Calu3 (cell line): ENCODE results near the gene MAML3. TPM values are rescaled to one million over a fixed set of nuclear protein-coding genes. Genes with fewer than 3 reads are reported as not detected.

Experiments
- BruUV-seq: library from RNA; stranded (reverse); fragments of 400-500 nt; replicated peaks from 2 replicates; lab custom pipeline; 2021; lab: Mats Ljungman, UMichigan
- CTCF ChIA-PET: fragments of 300-600 bp; sonication (Branson Sonifier 250); formaldehyde crosslinking; loops from one replicate; lab custom pipeline; 2022; ENCODE audit warnings: antibody characterized with exemption; lab: Charles Lee
- DNase-seq: peaks from one replicate; pipeline ENCODE4 v3.0.0; 2022
- H3K27ac Mint-ChIP-seq: one replicate; pipeline ENCODE4 v1.8.0; 2022; ENCODE audit warnings: mixed read lengths; ENCODE audit not compliant: unreplicated experiment
- H3K27me3 Mint-ChIP-seq: one replicate; pipeline ENCODE4 v1.8.0; 2022; ENCODE audit warnings: mixed read lengths; ENCODE audit not compliant: unreplicated experiment
- H3K36me3 Mint-ChIP-seq: one replicate; pipeline ENCODE4 v1.8.0; 2022; ENCODE audit warnings: mild to moderate bottlenecking, moderate library complexity, mixed read lengths; ENCODE audit not compliant: insufficient read depth, unreplicated experiment
- H3K4me1 Mint-ChIP-seq: one replicate; pipeline ENCODE4 v1.8.0; 2022; ENCODE audit warnings: mild to moderate bottlenecking, low read depth, mixed read lengths; ENCODE audit not compliant: unreplicated experiment
- H3K4me3 Mint-ChIP-seq: one replicate; pipeline ENCODE4 v1.8.0; 2022; ENCODE audit warnings: mild to moderate bottlenecking, low read depth, moderate library complexity, mixed read lengths; ENCODE audit not compliant: unreplicated experiment
- H3K9me3 Mint-ChIP-seq: one replicate; pipeline ENCODE4 v1.8.0; 2022; ENCODE audit warnings: low read depth, mixed read lengths; ENCODE audit not compliant: unreplicated experiment
- intact Hi-C: fragments of 100-400 bp; cut with micrococcal nuclease; formaldehyde crosslinking; loops from one replicate; pipeline ENCODE4 v1.10.0; 2022; ENCODE audit not compliant: unreplicated experiment
- total RNA-seq: library from RNA; stranded (reverse); gene quantifications from 2 replicates; pipeline ENCODE4 v1.2.3, GENCODE V29; 2022
- TF ChIP-seq, protein P1 (sequence below): fragments of 200-600 bp; IDR thresholded peaks from one replicate; pipeline ENCODE4 v1.8.0; 2022; ENCODE audit warnings: antibody characterized with exemption; ENCODE audit not compliant: unreplicated experiment

MAML3 gene
- total RNA-seq, 1 experiment from 2014 or later: 4.0 TPM

DNA sequence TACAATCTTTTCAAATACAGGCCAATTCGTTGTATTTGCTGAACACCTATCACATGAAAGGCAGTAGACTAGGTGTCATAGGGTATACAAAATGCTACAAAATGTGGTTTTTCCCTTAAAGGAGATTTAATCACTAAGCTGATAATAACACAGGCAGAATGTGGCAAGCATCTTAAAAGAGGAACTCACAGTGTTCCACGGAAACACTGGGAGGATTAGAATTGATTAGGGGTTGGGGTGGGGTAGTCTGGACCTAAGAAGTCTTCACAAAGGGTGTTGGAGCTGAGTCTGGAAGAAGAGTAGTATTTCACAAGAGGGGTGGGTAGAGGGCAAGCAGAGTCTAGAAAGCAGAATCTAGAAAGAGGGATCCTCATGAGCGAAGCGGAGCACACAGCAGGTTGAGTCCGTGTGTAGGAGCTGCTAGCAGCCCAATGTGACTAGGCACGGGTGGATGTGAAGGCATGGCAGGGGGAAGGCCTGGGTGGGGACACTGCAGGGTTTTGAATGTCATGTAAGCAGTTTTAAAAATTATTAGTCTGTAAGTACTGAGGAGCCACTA, 364.8 kb downstream of the MAML3 start:
- Mint-ChIP-seq H3K4me1 (peaks cover 16% of the 10 kb centered on the region), H3K27me3 (no peaks in the 10 kb centered on the region), H3K4me3 (no peak overlapping the region), H3K36me3 (no peaks in the 10 kb centered on the region), H3K9me3 (no peaks in the 10 kb centered on the region), H3K27ac (no peak overlapping the region)
- no peak for DNase-seq
- no TSS peak for BruUV-seq
- intact Hi-C loops: no loop called here
- CTCF ChIA-PET: no interaction called here
- TF ChIP-seq, protein P1, sequence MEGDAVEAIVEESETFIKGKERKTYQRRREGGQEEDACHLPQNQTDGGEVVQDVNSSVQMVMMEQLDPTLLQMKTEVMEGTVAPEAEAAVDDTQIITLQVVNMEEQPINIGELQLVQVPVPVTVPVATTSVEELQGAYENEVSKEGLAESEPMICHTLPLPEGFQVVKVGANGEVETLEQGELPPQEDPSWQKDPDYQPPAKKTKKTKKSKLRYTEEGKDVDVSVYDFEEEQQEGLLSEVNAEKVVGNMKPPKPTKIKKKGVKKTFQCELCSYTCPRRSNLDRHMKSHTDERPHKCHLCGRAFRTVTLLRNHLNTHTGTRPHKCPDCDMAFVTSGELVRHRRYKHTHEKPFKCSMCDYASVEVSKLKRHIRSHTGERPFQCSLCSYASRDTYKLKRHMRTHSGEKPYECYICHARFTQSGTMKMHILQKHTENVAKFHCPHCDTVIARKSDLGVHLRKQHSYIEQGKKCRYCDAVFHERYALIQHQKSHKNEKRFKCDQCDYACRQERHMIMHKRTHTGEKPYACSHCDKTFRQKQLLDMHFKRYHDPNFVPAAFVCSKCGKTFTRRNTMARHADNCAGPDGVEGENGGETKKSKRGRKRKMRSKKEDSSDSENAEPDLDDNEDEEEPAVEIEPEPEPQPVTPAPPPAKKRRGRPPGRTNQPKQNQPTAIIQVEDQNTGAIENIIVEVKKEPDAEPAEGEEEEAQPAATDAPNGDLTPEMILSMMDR: no peak

DNA sequence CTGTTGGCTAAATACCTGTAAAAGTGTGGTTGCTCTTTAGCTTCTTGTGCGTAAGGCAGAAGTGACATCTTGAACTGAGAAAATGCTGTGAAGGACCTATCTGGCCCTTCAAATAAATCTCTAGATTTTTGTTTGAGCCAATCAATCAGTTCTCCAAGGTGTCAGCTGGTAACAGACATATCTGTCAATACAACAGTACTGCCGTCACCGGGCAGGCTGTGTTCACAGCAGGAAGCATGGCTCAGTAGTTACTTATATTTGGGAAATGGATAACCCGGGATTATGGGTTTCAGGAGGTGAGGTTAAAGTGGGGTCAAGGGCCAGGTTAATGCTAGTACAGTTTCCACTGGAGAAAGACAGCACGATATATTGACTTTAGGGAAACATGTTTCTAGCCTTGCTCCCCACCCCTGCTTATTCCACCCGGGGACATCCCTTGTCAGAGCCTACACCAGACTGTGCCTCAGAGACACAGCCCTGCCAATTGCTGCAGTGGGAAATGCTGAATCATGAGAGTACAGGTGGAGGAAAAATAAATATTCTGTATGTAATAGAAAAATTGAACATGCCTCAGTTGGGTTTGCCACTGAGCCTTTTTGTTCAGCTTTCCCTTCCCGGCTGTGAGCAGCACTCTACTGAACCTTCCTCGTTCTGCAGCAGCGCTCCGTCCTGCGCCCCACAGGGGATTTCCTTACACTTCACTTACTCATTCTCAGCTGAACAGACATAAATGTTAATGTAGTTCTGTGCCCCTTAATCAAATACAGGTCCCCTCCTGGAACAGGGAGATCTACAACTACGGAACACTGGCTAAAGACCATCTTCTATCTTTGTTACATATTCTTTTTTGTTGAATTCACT, 367.3 kb downstream of the MAML3 start:
- intact Hi-C loops: no loop called here
- CTCF ChIA-PET: interaction anchor here (1.6 kb wide), 1 partner anchor 17 kb away, joined by 3 read pairs; no protein-coding TSS in a partner anchor
- Mint-ChIP-seq H3K27ac (no peak overlapping the region), H3K36me3 (no peaks in the 10 kb centered on the region), H3K9me3 (no peaks in the 10 kb centered on the region), H3K4me3 (no peak overlapping the region), H3K27me3 (no peaks in the 10 kb centered on the region), H3K4me1 (peaks cover 16% of the 10 kb centered on the region)
- TF ChIP-seq, protein P1: no peak
- DNase-seq: peak; percentile 6
- BruUV-seq: no TSS peak

DNA sequence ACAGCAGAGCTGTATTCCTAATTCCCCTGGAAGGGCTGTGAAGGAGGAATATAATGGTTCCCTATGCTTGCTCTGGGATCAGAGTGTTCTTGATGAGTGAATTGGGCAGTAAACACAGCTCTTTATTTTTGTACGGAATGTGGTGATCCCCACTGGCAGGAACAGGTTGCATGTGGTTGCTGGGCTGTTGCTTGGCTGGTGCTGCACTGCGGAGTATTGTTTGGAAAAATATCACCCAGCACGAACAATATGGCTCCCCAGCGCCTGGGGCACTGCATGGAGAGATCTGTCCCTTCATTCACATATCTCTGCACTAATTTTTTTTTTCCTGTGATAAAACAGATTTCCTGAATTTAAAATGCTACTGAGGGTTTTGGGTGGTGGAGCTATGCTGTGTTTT, 368.6 kb downstream of the MAML3 start:
- TF ChIP-seq, protein P1: no peak
- DNase-seq: no peak
- Mint-ChIP-seq H3K36me3 (no peaks in the 10 kb centered on the region), H3K9me3 (no peaks in the 10 kb centered on the region), H3K27ac (no peak overlapping the region), H3K4me3 (no peak overlapping the region), H3K27me3 (no peaks in the 10 kb centered on the region), H3K4me1 (peaks cover 16% of the 10 kb centered on the region)
- no TSS peak for BruUV-seq
- CTCF ChIA-PET: no interaction called here
- intact Hi-C loops: no loop called here

DNA sequence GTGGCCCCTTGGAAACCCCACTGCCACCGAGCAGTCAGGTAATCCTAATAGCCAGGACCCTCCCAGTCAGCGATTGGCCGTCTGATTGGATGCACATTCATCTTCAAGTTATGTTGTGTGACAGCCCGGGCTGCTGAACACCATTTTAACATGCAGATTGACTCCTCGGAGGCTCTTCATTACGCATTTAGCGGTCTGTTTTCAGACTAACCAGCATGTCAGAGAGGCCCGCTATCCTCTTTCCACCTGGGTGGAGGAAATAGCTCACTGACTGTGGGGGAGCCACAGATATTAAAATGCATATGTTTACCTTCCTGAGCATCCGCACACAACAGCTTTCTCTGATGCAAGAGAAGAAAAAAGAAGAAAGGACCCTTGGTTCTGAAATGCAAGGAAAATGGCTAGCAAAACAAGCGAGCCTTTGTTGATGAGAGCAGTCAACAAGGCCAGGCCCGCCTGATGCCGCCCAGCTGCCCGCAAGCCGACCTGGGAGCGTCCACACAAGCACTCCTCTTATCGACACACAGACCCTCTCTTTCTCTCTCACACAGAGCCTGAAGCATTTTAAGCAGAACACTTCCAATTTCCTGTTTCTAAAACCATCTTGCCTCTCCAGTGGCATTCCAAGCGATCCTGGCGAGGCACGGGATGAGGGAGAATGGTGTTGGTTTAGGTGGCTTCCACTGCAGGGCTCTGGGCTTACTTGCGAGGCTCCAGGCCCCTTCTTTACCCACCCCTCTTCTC, 370.1 kb downstream of the MAML3 start:
- TF ChIP-seq, protein P1: no peak
- CTCF ChIA-PET: no interaction called here
- no peaks in the 10 kb centered on the region for H3K36me3 Mint-ChIP-seq
- intact Hi-C loops: no loop called here
- no peak overlapping the region for H3K27ac Mint-ChIP-seq
- H3K27me3 Mint-ChIP-seq: no peaks in the 10 kb centered on the region
- H3K4me1 Mint-ChIP-seq: peaks cover 16% of the 10 kb centered on the region
- no peaks in the 10 kb centered on the region for H3K9me3 Mint-ChIP-seq
- DNase-seq: no peak
- no peak overlapping the region for H3K4me3 Mint-ChIP-seq
- no TSS peak for BruUV-seq
